OCI-LY7 (cell line): Measurements from ENCODE around the gene EFHD1.

Experiments
- CTCF ChIP-seq: fragments of 200-600 bp; sonication (generic); conservative IDR thresholded peaks from 2 replicates; pipeline ENCODE4 v1.5.1; 2014; ENCODE audit warnings: mild to moderate bottlenecking, antibody characterized with exemption, low read length, moderate library complexity, mixed read lengths
- EZH2phosphoT487 ChIP-seq: fragments of 200-600 bp; sonication (generic); IDR thresholded peaks from 2 replicates; pipeline ENCODE4 v1.6.1; 2018; ENCODE audit warnings: low read depth, borderline replicate concordance, mild to moderate bottlenecking, mixed run types, antibody characterized with exemption, low read length, moderate library complexity, mixed read lengths

GRCh38 chr2:232643813-232644347 is 10.5 kb downstream of the EFHD1 start:
- TF ChIP-seq CTCF (no peak), EZH2phosphoT487 (no peak)
